ENCODE measurements around the gene GNG2. TPM values are rescaled to one million over a fixed set of nuclear protein-coding genes. Genes with fewer than 3 reads are reported as not detected.

GNG2 gene
- total and polyA plus RNA-seq, 10 of the 15 experiments (the other 5 are each of a cell fraction or from before 2014, with no cell fraction given): 31.6 to 114 (median 66.4) TPM

GRCh38 chr14:51939755-51940301, 79.4 kb downstream of the GNG2 start (continued):
- TF ChIP-seq, protein P1, sequence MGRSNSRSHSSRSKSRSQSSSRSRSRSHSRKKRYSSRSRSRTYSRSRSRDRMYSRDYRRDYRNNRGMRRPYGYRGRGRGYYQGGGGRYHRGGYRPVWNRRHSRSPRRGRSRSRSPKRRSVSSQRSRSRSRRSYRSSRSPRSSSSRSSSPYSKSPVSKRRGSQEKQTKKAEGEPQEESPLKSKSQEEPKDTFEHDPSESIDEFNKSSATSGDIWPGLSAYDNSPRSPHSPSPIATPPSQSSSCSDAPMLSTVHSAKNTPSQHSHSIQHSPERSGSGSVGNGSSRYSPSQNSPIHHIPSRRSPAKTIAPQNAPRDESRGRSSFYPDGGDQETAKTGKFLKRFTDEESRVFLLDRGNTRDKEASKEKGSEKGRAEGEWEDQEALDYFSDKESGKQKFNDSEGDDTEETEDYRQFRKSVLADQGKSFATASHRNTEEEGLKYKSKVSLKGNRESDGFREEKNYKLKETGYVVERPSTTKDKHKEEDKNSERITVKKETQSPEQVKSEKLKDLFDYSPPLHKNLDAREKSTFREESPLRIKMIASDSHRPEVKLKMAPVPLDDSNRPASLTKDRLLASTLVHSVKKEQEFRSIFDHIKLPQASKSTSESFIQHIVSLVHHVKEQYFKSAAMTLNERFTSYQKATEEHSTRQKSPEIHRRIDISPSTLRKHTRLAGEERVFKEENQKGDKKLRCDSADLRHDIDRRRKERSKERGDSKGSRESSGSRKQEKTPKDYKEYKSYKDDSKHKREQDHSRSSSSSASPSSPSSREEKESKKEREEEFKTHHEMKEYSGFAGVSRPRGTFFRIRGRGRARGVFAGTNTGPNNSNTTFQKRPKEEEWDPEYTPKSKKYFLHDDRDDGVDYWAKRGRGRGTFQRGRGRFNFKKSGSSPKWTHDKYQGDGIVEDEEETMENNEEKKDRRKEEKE (IDR thresholded peaks at IDR 0.05): no peak
- peak; percentile 35 to 64; a peak in 1 of 4 replicates for TF ChIP-seq IKZF2 (IDR thresholded peaks at IDR 0.05)
- TF ChIP-seq BCL11A (IDR thresholded peaks at IDR 0.05; ENCODE audit: low read depth, low read length): 0 out of 2 replicates have a peak, but pooled peaks have one; percentile 27
- no peak for TF ChIP-seq CBX5 (IDR thresholded peaks at IDR 0.05; ENCODE audit: low read depth)
- TF ChIP-seq MTA2 (IDR thresholded peaks at IDR 0.05; ENCODE audit: low read depth): peak; percentile 25; the same call in 1 of the 2 replicates
- TF ChIP-seq SPI1 (IDR thresholded peaks at IDR 0.05; ENCODE audit: borderline replicate concordance, insufficient read depth, low read depth, low read length): peak; percentile 73; the same call in 1 of the 2 replicates
- TF ChIP-seq IRF4 (IDR thresholded peaks at IDR 0.05; ENCODE audit: low read depth, low read length): 0 out of 2 replicates have a peak, but pooled peaks have one; percentile 6
- TF ChIP-seq, protein P2, sequence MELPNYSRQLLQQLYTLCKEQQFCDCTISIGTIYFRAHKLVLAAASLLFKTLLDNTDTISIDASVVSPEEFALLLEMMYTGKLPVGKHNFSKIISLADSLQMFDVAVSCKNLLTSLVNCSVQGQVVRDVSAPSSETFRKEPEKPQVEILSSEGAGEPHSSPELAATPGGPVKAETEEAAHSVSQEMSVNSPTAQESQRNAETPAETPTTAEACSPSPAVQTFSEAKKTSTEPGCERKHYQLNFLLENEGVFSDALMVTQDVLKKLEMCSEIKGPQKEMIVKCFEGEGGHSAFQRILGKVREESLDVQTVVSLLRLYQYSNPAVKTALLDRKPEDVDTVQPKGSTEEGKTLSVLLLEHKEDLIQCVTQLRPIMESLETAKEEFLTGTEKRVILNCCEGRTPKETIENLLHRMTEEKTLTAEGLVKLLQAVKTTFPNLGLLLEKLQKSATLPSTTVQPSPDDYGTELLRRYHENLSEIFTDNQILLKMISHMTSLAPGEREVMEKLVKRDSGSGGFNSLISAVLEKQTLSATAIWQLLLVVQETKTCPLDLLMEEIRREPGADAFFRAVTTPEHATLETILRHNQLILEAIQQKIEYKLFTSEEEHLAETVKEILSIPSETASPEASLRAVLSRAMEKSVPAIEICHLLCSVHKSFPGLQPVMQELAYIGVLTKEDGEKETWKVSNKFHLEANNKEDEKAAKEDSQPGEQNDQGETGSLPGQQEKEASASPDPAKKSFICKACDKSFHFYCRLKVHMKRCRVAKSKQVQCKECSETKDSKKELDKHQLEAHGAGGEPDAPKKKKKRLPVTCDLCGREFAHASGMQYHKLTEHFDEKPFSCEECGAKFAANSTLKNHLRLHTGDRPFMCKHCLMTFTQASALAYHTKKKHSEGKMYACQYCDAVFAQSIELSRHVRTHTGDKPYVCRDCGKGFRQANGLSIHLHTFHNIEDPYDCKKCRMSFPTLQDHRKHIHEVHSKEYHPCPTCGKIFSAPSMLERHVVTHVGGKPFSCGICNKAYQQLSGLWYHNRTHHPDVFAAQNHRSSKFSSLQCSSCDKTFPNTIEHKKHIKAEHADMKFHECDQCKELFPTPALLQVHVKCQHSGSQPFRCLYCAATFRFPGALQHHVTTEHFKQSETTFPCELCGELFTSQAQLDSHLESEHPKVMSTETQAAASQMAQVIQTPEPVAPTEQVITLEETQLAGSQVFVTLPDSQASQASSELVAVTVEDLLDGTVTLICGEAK (IDR thresholded peaks at IDR 0.05; ENCODE audit: borderline replicate concordance): peak; percentile 17; the same call in 1 of the 2 replicates
- TF ChIP-seq PAX5 (IDR thresholded peaks at IDR 0.05; ENCODE audit: borderline replicate concordance, low read depth, low read length): peak; percentile 62; the same call in 1 of the 2 replicates
- TF ChIP-seq MTA3 (IDR thresholded peaks at IDR 0.05; ENCODE audit: borderline replicate concordance, low read length): no peak
- TF ChIP-seq KLF5 (IDR thresholded peaks at IDR 0.05; ENCODE audit: partially characterized antibody): peak; percentile 33
- TF ChIP-seq ATF7 (IDR thresholded peaks at IDR 0.05; ENCODE audit: low read depth): peak; percentile 38; the same call in 1 of the 2 replicates
- TF ChIP-seq ETV6 (conservative IDR thresholded peaks at IDR 0.05 in 1 of 2, IDR thresholded peaks at IDR 0.05 in 1 of 2; ENCODE audit: borderline replicate concordance in 1 of 2, low read depth in 1 of 2): peak in 1 of 2 experiments; percentile 66; a peak in 2 of 4 replicates
- peak; percentile 53; the same call in 1 of the 2 replicates for TF ChIP-seq TBL1XR1 (IDR thresholded peaks at IDR 0.05; ENCODE audit: low read depth, low read length)
- TF ChIP-seq, protein P3, sequence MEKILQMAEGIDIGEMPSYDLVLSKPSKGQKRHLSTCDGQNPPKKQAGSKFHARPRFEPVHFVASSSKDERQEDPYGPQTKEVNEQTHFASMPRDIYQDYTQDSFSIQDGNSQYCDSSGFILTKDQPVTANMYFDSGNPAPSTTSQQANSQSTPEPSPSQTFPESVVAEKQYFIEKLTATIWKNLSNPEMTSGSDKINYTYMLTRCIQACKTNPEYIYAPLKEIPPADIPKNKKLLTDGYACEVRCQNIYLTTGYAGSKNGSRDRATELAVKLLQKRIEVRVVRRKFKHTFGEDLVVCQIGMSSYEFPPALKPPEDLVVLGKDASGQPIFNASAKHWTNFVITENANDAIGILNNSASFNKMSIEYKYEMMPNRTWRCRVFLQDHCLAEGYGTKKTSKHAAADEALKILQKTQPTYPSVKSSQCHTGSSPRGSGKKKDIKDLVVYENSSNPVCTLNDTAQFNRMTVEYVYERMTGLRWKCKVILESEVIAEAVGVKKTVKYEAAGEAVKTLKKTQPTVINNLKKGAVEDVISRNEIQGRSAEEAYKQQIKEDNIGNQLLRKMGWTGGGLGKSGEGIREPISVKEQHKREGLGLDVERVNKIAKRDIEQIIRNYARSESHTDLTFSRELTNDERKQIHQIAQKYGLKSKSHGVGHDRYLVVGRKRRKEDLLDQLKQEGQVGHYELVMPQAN (conservative IDR thresholded peaks at IDR 0.05): no peak
- no peak for TF ChIP-seq YY1 (IDR thresholded peaks at IDR 0.05; ENCODE audit: low read depth, low read length)
- peak; percentile 20 for TF ChIP-seq RUNX3 (IDR thresholded peaks at IDR 0.05; ENCODE audit: low read length)
- no peak for TF ChIP-seq POLR2AphosphoS2 (IDR thresholded peaks at IDR 0.05; ENCODE audit: low read depth, low read length)
- peak; percentile 50 to 66; a peak in 3 of 4 replicates for TF ChIP-seq EP300 (IDR thresholded peaks at IDR 0.05; ENCODE audit: borderline replicate concordance in 1 of 2, control insufficient read depth in 1 of 2, low read depth in 2 of 2, low read length in 2 of 2)
- no peak for TF ChIP-seq USF2 (IDR thresholded peaks at IDR 0.05; ENCODE audit: borderline replicate concordance, low read depth, low read length)
